Smooth muscle cell (in vitro differentiated cells): ENCODE data around the gene FMNL2. TPM values are rescaled to one million over a fixed set of nuclear protein-coding genes. Genes with fewer than 3 reads are reported as not detected.

Source experiments
- DNase-seq: peaks from one replicate; lab custom pipeline; 2025; ENCODE audit not compliant: unreplicated experiment; lab: John Stamatoyannopoulos, UW
- H2AFZ ChIP-seq: fragments of 200-600 bp; sonication (generic); 2 replicates; pipeline ENCODE4 v1.6.0; 2016; ENCODE audit warnings: antibody characterized with exemption, low read depth, mild to moderate bottlenecking
- H3F3A ChIP-seq: fragments of 200-600 bp; sonication (generic); 2 replicates; pipeline ENCODE4 v1.6.0; 2017; ENCODE audit warnings: antibody characterized with exemption, low read depth
- H3K27ac ChIP-seq: fragments of 200-600 bp; sonication (generic); 2 replicates; pipeline ENCODE4 v1.5.1; 2016; ENCODE audit warnings: low read depth, mild to moderate bottlenecking
- H3K27me3 ChIP-seq: fragments of 200-600 bp; sonication (generic); 2 replicates; pipeline ENCODE4 v1.6.1; 2016; ENCODE audit warnings: low read depth, mild to moderate bottlenecking
- H3K36me3 ChIP-seq: fragments of 200-600 bp; sonication (generic); 2 replicates; pipeline ENCODE4 v1.5.1; 2016; ENCODE audit warnings: low read depth
- H3K4me1 ChIP-seq: fragments of 200-600 bp; sonication (generic); 2 replicates; pipeline ENCODE4 v1.5.1; 2016; ENCODE audit warnings: low read depth
- H3K4me2 ChIP-seq: fragments of 200-600 bp; sonication (generic); 2 replicates; pipeline ENCODE4 v1.6.0; 2016; ENCODE audit warnings: mild to moderate bottlenecking
- H3K4me3 ChIP-seq: fragments of 200-600 bp; sonication (generic); 2 replicates; pipeline ENCODE4 v1.5.1; 2016; ENCODE audit warnings: mild to moderate bottlenecking
- H3K79me2 ChIP-seq: fragments of 200-600 bp; sonication (generic); 2 replicates; pipeline ENCODE4 v1.6.0; 2016; ENCODE audit warnings: low read depth, mild to moderate bottlenecking
- H3K9ac ChIP-seq: fragments of 200-600 bp; sonication (generic); 2 replicates; pipeline ENCODE4 v1.6.0; 2016; ENCODE audit warnings: low read depth
- H3K9me3 ChIP-seq: fragments of 200-600 bp; sonication (generic); replicated peaks from 2 replicates; pipeline ENCODE4 v1.5.1; 2016; ENCODE audit warnings: low read depth
- H4K20me1 ChIP-seq: fragments of 200-600 bp; sonication (generic); 2 replicates; pipeline ENCODE4 v1.6.0; 2016; ENCODE audit warnings: low read depth
- WGBS: methylation state at CpG from one replicate; pipeline ENCODE4 v1.1.7; 2016; ENCODE audit warnings: low lambda C conversion rate; 5-methylcytosine and 5-hydroxymethylcytosine counted together
- polyA plus RNA-seq: library from polyadenylated mRNA; unstranded; fragments of >200 nt; fragmentation: Nextera tagmentation; extraction: Ambion mirVana; gene quantifications from 2 replicates; pipeline ENCODE4 v1.2.1, GENCODE V29; 2016
- total RNA-seq: library from RNA; depleted of rRNA; stranded (reverse); fragments of >200 nt; gene quantifications from 2 replicates; pipeline ENCODE4 v1.2.3, GENCODE V29; 2014
- TF ChIP-seq, protein P1 (sequence below): fragments of 200-600 bp; sonication (generic); IDR thresholded peaks from 2 replicates; pipeline ENCODE4 v1.5.1; 2017; ENCODE audit warnings: borderline replicate concordance, mild to moderate bottlenecking, antibody characterized with exemption; ENCODE audit not compliant: insufficient read depth, poor library complexity, severe bottlenecking

FMNL2 gene
- total and polyA plus RNA-seq, 2 experiments from 2014 or later: 7.4 to 37.3 TPM

DNA sequence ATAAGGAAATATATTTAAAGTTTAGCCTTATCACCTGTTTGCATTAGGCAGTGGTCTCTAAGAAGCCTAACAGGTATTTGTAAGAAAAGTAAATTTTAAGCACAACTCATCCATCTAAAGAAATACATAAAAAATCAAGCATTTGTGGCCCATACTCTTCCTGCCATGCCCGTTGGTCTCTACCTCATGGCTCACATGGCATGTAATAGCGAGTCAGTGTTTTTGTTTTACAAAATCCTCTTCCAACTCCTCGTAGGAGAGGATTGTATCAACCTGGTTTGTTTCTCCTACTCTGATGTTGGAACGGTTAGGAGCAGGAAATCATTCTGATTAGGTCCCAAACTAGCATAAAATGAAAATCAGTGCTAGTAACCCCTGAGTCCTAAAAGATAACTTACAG is 91.8 kb downstream of the FMNL2 start:
- H4K20me1 ChIP-seq: peaks cover 3% of the 10 kb centered on the region
- H3F3A ChIP-seq: peaks cover 3% of the 10 kb centered on the region
- H3K4me2 ChIP-seq: no peak overlapping the region
- H3K79me2 ChIP-seq: peaks cover 82% of the 10 kb centered on the region
- H3K27ac ChIP-seq: no peak overlapping the region
- H3K27me3 ChIP-seq: no peaks in the 10 kb centered on the region
- no peaks in the 10 kb centered on the region for H3K9me3 ChIP-seq
- no peak for DNase-seq
- peaks cover 21% of the 10 kb centered on the region for H3K4me1 ChIP-seq
- 81% methylated on average over 4 of the region's 4 CpGs for WGBS
- TF ChIP-seq, protein P1, sequence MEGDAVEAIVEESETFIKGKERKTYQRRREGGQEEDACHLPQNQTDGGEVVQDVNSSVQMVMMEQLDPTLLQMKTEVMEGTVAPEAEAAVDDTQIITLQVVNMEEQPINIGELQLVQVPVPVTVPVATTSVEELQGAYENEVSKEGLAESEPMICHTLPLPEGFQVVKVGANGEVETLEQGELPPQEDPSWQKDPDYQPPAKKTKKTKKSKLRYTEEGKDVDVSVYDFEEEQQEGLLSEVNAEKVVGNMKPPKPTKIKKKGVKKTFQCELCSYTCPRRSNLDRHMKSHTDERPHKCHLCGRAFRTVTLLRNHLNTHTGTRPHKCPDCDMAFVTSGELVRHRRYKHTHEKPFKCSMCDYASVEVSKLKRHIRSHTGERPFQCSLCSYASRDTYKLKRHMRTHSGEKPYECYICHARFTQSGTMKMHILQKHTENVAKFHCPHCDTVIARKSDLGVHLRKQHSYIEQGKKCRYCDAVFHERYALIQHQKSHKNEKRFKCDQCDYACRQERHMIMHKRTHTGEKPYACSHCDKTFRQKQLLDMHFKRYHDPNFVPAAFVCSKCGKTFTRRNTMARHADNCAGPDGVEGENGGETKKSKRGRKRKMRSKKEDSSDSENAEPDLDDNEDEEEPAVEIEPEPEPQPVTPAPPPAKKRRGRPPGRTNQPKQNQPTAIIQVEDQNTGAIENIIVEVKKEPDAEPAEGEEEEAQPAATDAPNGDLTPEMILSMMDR: no peak
- H3K36me3 ChIP-seq: no peaks in the 10 kb centered on the region
- no peak overlapping the region for H2AFZ ChIP-seq
- H3K9ac ChIP-seq: no peak overlapping the region
- H3K4me3 ChIP-seq: no peak overlapping the region

- TF ChIP-seq, protein P1: no peak
- Histone ChIP-seq H2AFZ (no peak overlapping the region), H3K27me3 (no peaks in the 10 kb centered on the region), H3K79me2 (peaks cover 87% of the 10 kb centered on the region), H3K9me3 (no peaks in the 10 kb centered on the region), H3K27ac (no peak overlapping the region), H4K20me1 (peaks cover 13% of the 10 kb centered on the region), H3K36me3 (no peaks in the 10 kb centered on the region), H3K4me3 (no peak overlapping the region), H3K4me2 (no peak overlapping the region), H3F3A (no peaks in the 10 kb centered on the region), H3K4me1 (peaks cover 29% of the 10 kb centered on the region), H3K9ac (no peak overlapping the region)
- 72% methylated on average over 1 of the region's 1 CpG for WGBS
- DNase-seq: no peak
Measured at GRCh38 chr2:152427902-152428301, 92.9 kb downstream of the FMNL2 start.

DNA sequence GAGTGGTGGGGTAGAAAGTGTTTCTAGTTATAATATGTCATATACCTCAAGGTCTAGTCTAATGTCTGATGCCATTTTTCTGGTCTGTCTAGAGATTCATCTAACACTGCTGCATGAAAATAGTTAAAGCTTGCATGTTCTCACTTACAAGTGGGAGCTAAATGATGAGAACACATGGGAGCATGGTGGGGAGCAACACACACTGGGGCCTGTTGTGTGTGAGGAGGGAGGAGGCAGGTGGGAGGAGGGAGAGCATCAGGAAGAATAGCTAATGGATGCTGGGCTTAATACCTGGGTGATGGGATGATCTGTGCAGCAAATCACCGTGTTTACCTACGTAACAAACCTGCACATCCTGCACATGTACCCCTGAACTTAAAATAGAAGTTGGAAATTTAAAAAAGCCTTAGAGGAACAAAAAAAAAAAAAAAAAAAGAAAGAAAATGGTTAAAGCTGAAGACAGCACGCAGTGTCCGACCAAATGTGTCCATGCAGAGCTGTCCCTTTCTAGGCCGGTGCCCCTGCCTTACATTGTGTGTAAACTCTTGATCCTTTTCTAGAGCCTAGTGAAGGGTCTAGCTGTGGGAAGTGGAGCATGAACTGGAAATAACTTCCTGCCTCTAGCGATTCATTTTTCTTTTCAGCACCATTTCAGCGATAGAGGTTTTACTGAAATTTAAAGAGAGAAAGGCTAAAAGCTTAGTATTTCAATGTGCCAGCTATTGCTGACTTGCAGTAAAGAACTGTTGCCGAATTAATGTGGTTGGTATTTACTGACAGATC is 94.0 kb downstream of the FMNL2 start:
- Histone ChIP-seq H3K27ac (no peak overlapping the region), H3K4me3 (no peak overlapping the region), H3K9me3 (no peaks in the 10 kb centered on the region), H3K36me3 (no peaks in the 10 kb centered on the region), H3K79me2 (peaks cover 86% of the 10 kb centered on the region), H3K4me1 (peaks cover 40% of the 10 kb centered on the region), H3F3A (no peaks in the 10 kb centered on the region), H3K4me2 (no peak overlapping the region), H3K27me3 (no peaks in the 10 kb centered on the region), H2AFZ (no peak overlapping the region), H4K20me1 (peaks cover 14% of the 10 kb centered on the region), H3K9ac (no peak overlapping the region)
- TF ChIP-seq, protein P1: no peak
- 85% methylated on average over 6 of the region's 8 CpGs for WGBS
- DNase-seq: no peak

- H3K36me3 ChIP-seq: no peaks in the 10 kb centered on the region
- no peak overlapping the region for H2AFZ ChIP-seq
- H3K27me3 ChIP-seq: no peaks in the 10 kb centered on the region
- TF ChIP-seq, protein P1: no peak
- H3K4me1 ChIP-seq: peaks cover 50% of the 10 kb centered on the region
- H3K9ac ChIP-seq: no peak overlapping the region
- H3K4me2 ChIP-seq: no peak overlapping the region
- no peak overlapping the region for H3K4me3 ChIP-seq
- no peaks in the 10 kb centered on the region for H3K9me3 ChIP-seq
- WGBS: 97% methylated on average over 1 of the region's 1 CpG
- H4K20me1 ChIP-seq: peaks cover 19% of the 10 kb centered on the region
- no peak for DNase-seq
- H3F3A ChIP-seq: no peaks in the 10 kb centered on the region
- no peak overlapping the region for H3K27ac ChIP-seq
- H3K79me2 ChIP-seq: peaks cover 87% of the 10 kb centered on the region
Measured at GRCh38 chr2:152430876-152431275, 95.9 kb downstream of the FMNL2 start.
